ENCODE results near the gene THRB. TPM values are rescaled to one million over a fixed set of nuclear protein-coding genes. Genes with fewer than 3 reads are reported as not detected.

THRB gene
- total RNA-seq, 1 donor from 2014 or later = 22.8 TPM

DNA sequence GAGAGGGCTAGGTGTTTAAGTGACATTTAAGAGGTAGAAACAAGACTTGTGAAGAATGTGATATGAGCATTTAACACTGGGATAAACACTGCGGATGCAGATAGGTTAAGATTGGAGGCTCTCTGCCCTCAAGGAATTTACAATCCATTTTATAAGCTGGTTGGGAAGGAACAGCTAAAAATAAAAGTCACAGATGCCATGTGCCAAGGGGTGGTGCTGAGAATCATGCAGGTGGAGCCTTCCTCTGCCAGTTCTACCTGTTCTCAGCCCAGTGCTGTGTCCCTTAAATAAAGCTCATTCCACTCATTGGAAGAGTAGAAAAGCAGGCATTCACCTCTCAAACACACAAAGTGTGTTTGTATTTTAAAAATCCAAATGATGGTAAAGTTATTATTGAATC, 261.9 kb downstream of the THRB start:
- H3K27ac ChIP-seq = no peak overlapping the region
- no peaks in the 10 kb centered on the region for H3K4me1 ChIP-seq
- intact Hi-C loops (cut with DNase I) = loop anchor here (5.0 kb wide), 1 partner anchor 230 kb away; no protein-coding TSS in a partner anchor
- H3K4me3 ChIP-seq = no peak overlapping the region
- peak in 1 of 2 donors; percentile 32 for TF ChIP-seq POLR2AphosphoS5 (IDR thresholded peaks at IDR 0.05; ENCODE audit: insufficient read depth in 1 of 2, low read depth in 1 of 2)
- no peak for TF ChIP-seq POLR2A (IDR thresholded peaks at IDR 0.05)
- no peaks in the 10 kb centered on the region for H3K36me3 ChIP-seq
- H3K27me3 ChIP-seq = no peaks in the 10 kb centered on the region
- no peaks in the 10 kb centered on the region for H3K9me3 ChIP-seq
- peak in 1 of 2 donors; percentile 6 for DNase-seq (ENCODE audit: extremely low spot score in 2 of 2)

DNA sequence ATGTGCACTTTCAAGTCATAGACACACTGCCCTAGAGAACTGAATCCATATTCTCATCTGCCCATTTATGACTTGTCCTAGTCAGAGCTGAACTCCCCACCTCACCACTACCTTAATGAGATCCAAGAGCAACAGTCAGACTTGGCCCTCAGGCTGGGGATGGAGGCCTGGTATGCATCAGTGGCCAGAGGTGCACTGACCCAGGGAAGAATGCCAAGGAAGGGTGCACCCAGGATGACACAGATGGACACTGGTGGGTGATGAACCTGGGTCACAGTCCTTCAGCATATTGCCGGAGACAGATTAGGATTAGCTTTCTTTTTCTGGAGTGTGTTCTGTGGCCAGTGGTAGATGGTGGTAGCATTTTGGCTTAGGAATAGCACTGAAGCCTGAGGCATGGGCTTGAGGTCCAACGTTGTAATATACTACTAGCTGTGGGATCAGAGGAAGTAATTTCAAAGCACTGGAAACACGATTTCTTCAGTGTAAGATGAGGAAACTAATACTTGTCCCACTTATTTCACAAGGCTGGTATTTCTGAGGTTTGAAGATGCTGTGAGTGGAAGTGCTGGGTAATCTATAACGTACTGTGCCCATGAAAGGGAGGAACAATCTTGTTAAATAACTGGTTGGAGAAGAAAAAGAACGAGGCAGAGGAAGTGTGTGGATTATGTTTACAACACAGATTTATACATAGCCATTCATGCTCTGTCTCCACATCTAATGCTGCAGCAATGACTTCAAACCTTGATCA, 265.0 kb downstream of the THRB start:
- H3K4me1 ChIP-seq = no peaks in the 10 kb centered on the region
- no peak overlapping the region for H3K27ac ChIP-seq
- peak in 1 of 2 donors; percentile 54 for DNase-seq (ENCODE audit: extremely low spot score in 2 of 2)
- H3K4me3 ChIP-seq = no peak overlapping the region
- intact Hi-C loops (cut with DNase I) = loop anchor here (5.0 kb wide), 1 partner anchor 227 kb away; no protein-coding TSS in a partner anchor
- no peaks in the 10 kb centered on the region for H3K9me3 ChIP-seq
- TF ChIP-seq POLR2AphosphoS5 (IDR thresholded peaks at IDR 0.05; ENCODE audit: insufficient read depth in 1 of 2, low read depth in 1 of 2) (no peak), POLR2A (IDR thresholded peaks at IDR 0.05) (no peak)
- TF ChIP-seq, protein P1, sequence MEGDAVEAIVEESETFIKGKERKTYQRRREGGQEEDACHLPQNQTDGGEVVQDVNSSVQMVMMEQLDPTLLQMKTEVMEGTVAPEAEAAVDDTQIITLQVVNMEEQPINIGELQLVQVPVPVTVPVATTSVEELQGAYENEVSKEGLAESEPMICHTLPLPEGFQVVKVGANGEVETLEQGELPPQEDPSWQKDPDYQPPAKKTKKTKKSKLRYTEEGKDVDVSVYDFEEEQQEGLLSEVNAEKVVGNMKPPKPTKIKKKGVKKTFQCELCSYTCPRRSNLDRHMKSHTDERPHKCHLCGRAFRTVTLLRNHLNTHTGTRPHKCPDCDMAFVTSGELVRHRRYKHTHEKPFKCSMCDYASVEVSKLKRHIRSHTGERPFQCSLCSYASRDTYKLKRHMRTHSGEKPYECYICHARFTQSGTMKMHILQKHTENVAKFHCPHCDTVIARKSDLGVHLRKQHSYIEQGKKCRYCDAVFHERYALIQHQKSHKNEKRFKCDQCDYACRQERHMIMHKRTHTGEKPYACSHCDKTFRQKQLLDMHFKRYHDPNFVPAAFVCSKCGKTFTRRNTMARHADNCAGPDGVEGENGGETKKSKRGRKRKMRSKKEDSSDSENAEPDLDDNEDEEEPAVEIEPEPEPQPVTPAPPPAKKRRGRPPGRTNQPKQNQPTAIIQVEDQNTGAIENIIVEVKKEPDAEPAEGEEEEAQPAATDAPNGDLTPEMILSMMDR (IDR thresholded peaks at IDR 0.05) = no peak
- H3K27me3 ChIP-seq = no peaks in the 10 kb centered on the region
- H3K36me3 ChIP-seq = no peaks in the 10 kb centered on the region

DNA sequence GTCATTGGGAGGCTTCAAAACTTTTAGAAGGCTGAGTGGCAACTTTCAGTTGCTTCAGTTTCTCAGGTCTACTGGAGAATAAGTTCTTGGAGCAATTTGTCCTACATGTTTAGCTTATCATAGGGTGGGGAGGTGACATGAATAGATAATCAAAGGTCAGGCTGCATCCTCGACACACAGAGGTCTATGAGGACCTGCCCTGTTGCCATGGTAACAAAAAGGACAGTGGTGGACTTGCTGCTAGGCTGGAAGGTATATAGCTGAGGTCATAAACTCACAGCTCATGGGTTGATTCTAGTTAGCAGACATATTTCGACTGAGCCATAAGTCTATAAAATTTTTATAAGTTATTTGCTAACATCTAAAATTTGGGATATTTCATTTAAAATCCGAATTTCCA, 267.0 kb downstream of the THRB start:
- no peaks in the 10 kb centered on the region for H3K9me3 ChIP-seq
- intact Hi-C loops (cut with DNase I) = no loop called here
- no peak overlapping the region for H3K4me3 ChIP-seq
- H3K27me3 ChIP-seq = no peaks in the 10 kb centered on the region
- TF ChIP-seq POLR2AphosphoS5 (IDR thresholded peaks at IDR 0.05; ENCODE audit: insufficient read depth in 1 of 2, low read depth in 1 of 2) (no peak), POLR2A (IDR thresholded peaks at IDR 0.05) (no peak)
- TF ChIP-seq, protein P1 (IDR thresholded peaks at IDR 0.05) = no peak
- no peaks in the 10 kb centered on the region for H3K36me3 ChIP-seq
- DNase-seq (ENCODE audit: extremely low spot score in 2 of 2) = peak in 1 of 2 donors; percentile 29
- H3K27ac ChIP-seq = no peak overlapping the region
- no peaks in the 10 kb centered on the region for H3K4me1 ChIP-seq

DNA sequence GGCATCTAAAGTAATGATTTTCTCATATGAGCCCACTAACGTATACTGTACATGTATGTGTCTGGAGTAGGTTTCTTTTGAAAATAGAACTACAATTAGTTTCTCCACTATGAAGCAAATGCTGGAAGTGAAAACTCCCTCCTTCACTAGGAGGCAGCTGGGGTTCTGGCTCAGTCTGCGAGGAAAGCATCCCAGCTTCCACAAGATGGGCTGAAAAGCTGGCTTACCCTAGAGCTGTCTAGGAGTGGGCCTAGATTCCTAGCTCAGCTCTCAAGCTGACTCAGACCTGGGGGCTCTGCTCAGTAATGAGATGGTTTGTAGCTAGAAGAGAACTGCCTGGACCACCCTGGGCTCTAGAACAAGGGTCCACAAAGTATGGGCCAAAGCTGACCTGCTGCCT, 268.3 kb downstream of the THRB start:
- intact Hi-C loops (cut with DNase I) = no loop called here
- no peak overlapping the region for H3K27ac ChIP-seq
- no peaks in the 10 kb centered on the region for H3K36me3 ChIP-seq
- H3K9me3 ChIP-seq = no peaks in the 10 kb centered on the region
- no peak overlapping the region for H3K4me3 ChIP-seq
- DNase-seq (ENCODE audit: extremely low spot score in 2 of 2) = peak in 1 of 2 donors; percentile 25
- TF ChIP-seq POLR2AphosphoS5 (IDR thresholded peaks at IDR 0.05; ENCODE audit: insufficient read depth in 1 of 2, low read depth in 1 of 2) = no peak
- no peak for TF ChIP-seq POLR2A (IDR thresholded peaks at IDR 0.05)
- TF ChIP-seq, protein P1 (IDR thresholded peaks at IDR 0.05) = no peak
- no peaks in the 10 kb centered on the region for H3K4me1 ChIP-seq
- H3K27me3 ChIP-seq = no peaks in the 10 kb centered on the region

DNA sequence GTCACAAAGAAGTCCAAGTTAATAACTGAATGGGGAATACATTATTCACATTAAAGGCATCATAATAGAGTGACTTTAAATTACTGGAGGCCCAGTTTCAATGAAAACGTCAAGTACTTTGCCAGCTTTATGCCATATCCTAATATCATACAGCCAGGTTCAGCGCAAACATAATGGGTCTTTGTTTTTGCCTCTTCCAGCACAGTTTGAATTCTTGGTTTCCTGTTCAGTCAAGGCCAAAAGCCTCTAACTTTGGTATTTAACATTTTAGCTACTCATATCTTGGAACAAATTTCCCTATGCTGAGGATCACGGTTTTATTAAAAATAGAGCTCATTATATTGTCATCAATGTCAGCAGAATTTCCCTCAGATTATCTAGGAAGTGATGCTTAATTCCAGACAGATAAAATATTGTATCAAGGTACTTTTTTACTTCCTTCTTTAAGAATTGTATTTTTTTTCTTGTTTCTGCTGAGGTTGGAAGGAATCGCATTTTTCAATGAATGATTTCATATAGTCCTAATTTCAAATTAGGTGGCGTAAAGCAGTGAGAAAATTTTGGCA, 269.2 kb downstream of the THRB start:
- no peak overlapping the region for H3K4me3 ChIP-seq
- TF ChIP-seq POLR2AphosphoS5 (IDR thresholded peaks at IDR 0.05; ENCODE audit: insufficient read depth in 1 of 2, low read depth in 1 of 2) (no peak), POLR2A (IDR thresholded peaks at IDR 0.05) (no peak)
- TF ChIP-seq, protein P1 (IDR thresholded peaks at IDR 0.05) = no peak
- intact Hi-C loops (cut with DNase I) = no loop called here
- H3K9me3 ChIP-seq = no peaks in the 10 kb centered on the region
- H3K36me3 ChIP-seq = no peaks in the 10 kb centered on the region
- DNase-seq (ENCODE audit: extremely low spot score in 2 of 2) = no peak
- no peak overlapping the region for H3K27ac ChIP-seq
- H3K27me3 ChIP-seq = no peaks in the 10 kb centered on the region
- peaks cover 8% of the 10 kb centered on the region for H3K4me1 ChIP-seq

Data from vagina (tissue), 2 donors.